Measurements from ENCODE around the gene ZNF853. TPM values are rescaled to one million over a fixed set of nuclear protein-coding genes. Genes with fewer than 3 reads are reported as not detected.

The ZNF853 gene
- total RNA-seq, 2 experiments from 2014 or later = 4.7 to 4.9 TPM

GRCh38 chr7:6644728-6645127 is 29.3 kb downstream of the ZNF853 start:
- DNase-seq (no peak), ATAC-seq (ENCODE audit: low read depth) (no peak)
- Mint-ChIP-seq H3K9me3 (no peaks in the 10 kb centered on the region), H3K36me3 (peaks cover 58% of the 10 kb centered on the region), H3K27me3 (no peaks in the 10 kb centered on the region), H3K4me3 (no peak overlapping the region), H3K27ac (no peak overlapping the region), H3K4me1 (peaks cover 7% of the 10 kb centered on the region)
- POLR2A ChIA-PET = no interaction called here

GRCh38 chr7:6646465-6646864 is 31.1 kb downstream of the ZNF853 start:
- POLR2A ChIA-PET = no interaction called here
- Mint-ChIP-seq H3K36me3 (peaks cover 69% of the 10 kb centered on the region), H3K9me3 (peaks cover 2% of the 10 kb centered on the region), H3K27me3 (no peaks in the 10 kb centered on the region), H3K4me3 (no peak overlapping the region), H3K27ac (no peak overlapping the region), H3K4me1 (peaks cover 2% of the 10 kb centered on the region)
- DNase-seq (no peak), ATAC-seq (ENCODE audit: low read depth) (no peak)

- Mint-ChIP-seq H3K4me3 (no peak overlapping the region), H3K27ac (no peak overlapping the region), H3K9me3 (peaks cover 2% of the 10 kb centered on the region), H3K4me1 (no peaks in the 10 kb centered on the region), H3K36me3 (peaks cover 70% of the 10 kb centered on the region), H3K27me3 (no peaks in the 10 kb centered on the region)
- DNase-seq (no peak), ATAC-seq (ENCODE audit: low read depth) (no peak)
- POLR2A ChIA-PET = no interaction called here
Measured at GRCh38 chr7:6647080-6647479, 31.7 kb downstream of the ZNF853 start.

GRCh38 chr7:6647541-6647940 is 32.1 kb downstream of the ZNF853 start:
- Mint-ChIP-seq H3K27me3 (no peaks in the 10 kb centered on the region), H3K4me3 (no peak overlapping the region), H3K9me3 (peaks cover 2% of the 10 kb centered on the region), H3K4me1 (no peaks in the 10 kb centered on the region), H3K36me3 (peaks cover 67% of the 10 kb centered on the region), H3K27ac (no peak overlapping the region)
- no peak for DNase-seq
- POLR2A ChIA-PET = no interaction called here
- no peak for ATAC-seq (ENCODE audit: low read depth)

- Mint-ChIP-seq H3K27me3 (no peaks in the 10 kb centered on the region), H3K4me1 (no peaks in the 10 kb centered on the region), H3K27ac (no peak overlapping the region), H3K9me3 (peaks cover 2% of the 10 kb centered on the region), H3K36me3 (peaks cover 65% of the 10 kb centered on the region), H3K4me3 (no peak overlapping the region)
- POLR2A ChIA-PET = no interaction called here
- DNase-seq (no peak), ATAC-seq (ENCODE audit: low read depth) (no peak)
Measured at GRCh38 chr7:6648066-6648814, 32.8 kb downstream of the ZNF853 start.

- no peak overlapping the region for H3K4me3 Mint-ChIP-seq
- H3K27me3 Mint-ChIP-seq = no peaks in the 10 kb centered on the region
- POLR2A ChIA-PET = no interaction called here
- no peak for ATAC-seq (ENCODE audit: low read depth)
- peaks cover 2% of the 10 kb centered on the region for H3K9me3 Mint-ChIP-seq
- peaks cover 63% of the 10 kb centered on the region for H3K36me3 Mint-ChIP-seq
- no peaks in the 10 kb centered on the region for H3K4me1 Mint-ChIP-seq
- H3K27ac Mint-ChIP-seq = no peak overlapping the region
- DNase-seq = no peak
Measured at GRCh38 chr7:6648815-6649104, 33.4 kb downstream of the ZNF853 start.

GRCh38 chr7:6649241-6649961 is 34.0 kb downstream of the ZNF853 start:
- ATAC-seq (ENCODE audit: low read depth) = no peak
- Mint-ChIP-seq H3K36me3 (peaks cover 59% of the 10 kb centered on the region), H3K4me1 (no peaks in the 10 kb centered on the region), H3K9me3 (peaks cover 2% of the 10 kb centered on the region), H3K4me3 (no peak overlapping the region), H3K27ac (no peak overlapping the region), H3K27me3 (no peaks in the 10 kb centered on the region)
- POLR2A ChIA-PET = no interaction called here
- DNase-seq = no peak

- Mint-ChIP-seq H3K27ac (no peak overlapping the region), H3K36me3 (peaks cover 60% of the 10 kb centered on the region)
Measured at GRCh38 chr7:6650086-6650485, 34.7 kb downstream of the ZNF853 start.

GRCh38 chr7:6650521-6651011 is 35.2 kb downstream of the ZNF853 start:
- H3K36me3 Mint-ChIP-seq = peaks cover 62% of the 10 kb centered on the region
- POLR2A ChIA-PET = no interaction called here
- no peak for DNase-seq

More at GRCh38 chr7:6650086-6650485, 34.7 kb downstream of the ZNF853 start:
- DNase-seq (no peak), ATAC-seq (ENCODE audit: low read depth) (no peak)
- H3K4me3 Mint-ChIP-seq = no peak overlapping the region
- no peaks in the 10 kb centered on the region for H3K27me3 Mint-ChIP-seq
- H3K4me1 Mint-ChIP-seq = no peaks in the 10 kb centered on the region
- POLR2A ChIA-PET = no interaction called here
- peaks cover 3% of the 10 kb centered on the region for H3K9me3 Mint-ChIP-seq

GRCh38 chr7:6651851-6652445 is 36.5 kb downstream of the ZNF853 start:
- no peak overlapping the region for H3K27ac Mint-ChIP-seq
- H3K36me3 Mint-ChIP-seq = peaks cover 55% of the 10 kb centered on the region
- DNase-seq (peak; percentile 19), ATAC-seq (ENCODE audit: low read depth) (no peak)
- no peak overlapping the region for H3K4me3 Mint-ChIP-seq
- H3K9me3 Mint-ChIP-seq = peaks cover 3% of the 10 kb centered on the region
- POLR2A ChIA-PET = no interaction called here
- H3K27me3 Mint-ChIP-seq = no peaks in the 10 kb centered on the region
- H3K4me1 Mint-ChIP-seq = no peaks in the 10 kb centered on the region

More at GRCh38 chr7:6650521-6651011, 35.2 kb downstream of the ZNF853 start:
- Mint-ChIP-seq H3K4me1 (no peaks in the 10 kb centered on the region), H3K27ac (no peak overlapping the region), H3K9me3 (peaks cover 3% of the 10 kb centered on the region), H3K4me3 (no peak overlapping the region), H3K27me3 (no peaks in the 10 kb centered on the region)
- ATAC-seq (ENCODE audit: low read depth) = no peak

GRCh38 chr7:6652446-6653011 is 37.1 kb downstream of the ZNF853 start:
- DNase-seq (no peak), ATAC-seq (ENCODE audit: low read depth) (no peak)
- H3K4me3 Mint-ChIP-seq = no peak overlapping the region
- peaks cover 49% of the 10 kb centered on the region for H3K36me3 Mint-ChIP-seq
- POLR2A ChIA-PET = no interaction called here
- peaks cover 3% of the 10 kb centered on the region for H3K9me3 Mint-ChIP-seq
- H3K27ac Mint-ChIP-seq = no peak overlapping the region
- H3K27me3 Mint-ChIP-seq = no peaks in the 10 kb centered on the region
- no peaks in the 10 kb centered on the region for H3K4me1 Mint-ChIP-seq

GRCh38 chr7:6653071-6654003 is 37.9 kb downstream of the ZNF853 start:
- Mint-ChIP-seq H3K4me3 (no peak overlapping the region), H3K27me3 (no peaks in the 10 kb centered on the region), H3K4me1 (no peaks in the 10 kb centered on the region), H3K27ac (no peak overlapping the region), H3K36me3 (peaks cover 44% of the 10 kb centered on the region), H3K9me3 (peaks cover 3% of the 10 kb centered on the region)
- POLR2A ChIA-PET = no interaction called here
- DNase-seq (peak; percentile 6), ATAC-seq (ENCODE audit: low read depth) (no peak)
